K562 (cell line): ENCODE data around the gene SLC25A45. TPM values are rescaled to one million over a fixed set of nuclear protein-coding genes. Genes with fewer than 3 reads are reported as not detected.
A peak's percentile ranks its signal among the peaks of the same experiment; 100 is the strongest.

Experiments used
- DDX20 ChIP-seq: fragments of 450-650 bp; IDR thresholded peaks from 2 replicates; pipeline ENCODE4 v1.6.1; 2016; ENCODE audit warnings: missing genetic modification characterization, low read depth, mild to moderate bottlenecking, missing compliant biosample characterization, moderate library complexity
- ELF2 ChIP-seq: fragments of 250-450 bp; sonication (Bioruptor Pico); IDR thresholded peaks from 2 replicates; pipeline ENCODE4 v1.5.0; 2021; ENCODE audit warnings: mild to moderate bottlenecking
- ESRRB ChIP-seq: fragments of 250-450 bp; sonication (Bioruptor Pico); IDR thresholded peaks from 2 replicates; pipeline ENCODE4 v1.5.0; 2020; ENCODE audit warnings: mild to moderate bottlenecking, moderate library complexity, borderline replicate concordance
- IFI16 ChIP-seq: fragments of 250-450 bp; sonication (Bioruptor Pico); IDR thresholded peaks from 2 replicates; pipeline ENCODE4 v2.1.2; 2022; ENCODE audit warnings: mild to moderate bottlenecking, inconsistent platforms
- ILF3 ChIP-seq: fragments of 450-650 bp; IDR thresholded peaks from 2 replicates; pipeline ENCODE4 v1.6.1; 2018; ENCODE audit warnings: antibody characterized with exemption, mild to moderate bottlenecking, moderate library complexity, borderline replicate concordance
- KDM5B ChIP-seq: fragments of 200-600 bp; sonication (generic); IDR thresholded peaks from 2 replicates; pipeline ENCODE4 v1.6.1; 2012; ENCODE audit warnings: low read depth, mild to moderate bottlenecking, moderate library complexity, low read length, control low read depth, inconsistent platforms; ENCODE audit not compliant: insufficient replicate concordance
- KLF10 ChIP-seq: fragments of 250-450 bp; sonication (Bioruptor Pico); IDR thresholded peaks from 2 replicates; pipeline ENCODE4 v1.6.1; 2021; ENCODE audit warnings: matching md5 sums
- MYNN ChIP-seq, 2 experiments: sonication (generic); formaldehyde crosslinking in 1 of 2; IDR thresholded peaks; 2 replicates each; pipeline versions ENCODE4 v1.5.0 to v1.6.1; 2016 to 2020; ENCODE audit warnings: antibody characterized with exemption in 1 of 2, missing genetic modification reagents in 1 of 2
- NCOA1 ChIP-seq: fragments of 450-650 bp; IDR thresholded peaks from 2 replicates; pipeline ENCODE4 v1.6.1; 2016; ENCODE audit warnings: low read depth
- NFATC3 ChIP-seq: fragments of 450-650 bp; IDR thresholded peaks from 2 replicates; pipeline ENCODE4 v1.6.1; 2017; ENCODE audit warnings: mild to moderate bottlenecking
- PTBP1 ChIP-seq: fragments of 200-400 bp; formaldehyde crosslinking; IDR thresholded peaks from 2 replicates; pipeline ENCODE4 v1.6.1; 2017; ENCODE audit warnings: low read depth, low read length
- SIN3A ChIP-seq, 2 experiments: fragments of 150-350 bp in 1 of 2; IDR thresholded peaks; 2 replicates each; pipeline ENCODE4 v1.6.1; 2011 to 2016; ENCODE audit warnings: borderline replicate concordance in 2 of 2, low read depth in 2 of 2, low read length in 2 of 2, mild to moderate bottlenecking in 2 of 2, moderate library complexity in 2 of 2; ENCODE audit not compliant: control insufficient read depth in 1 of 2
- ZNF121 ChIP-seq: sonication (generic); formaldehyde crosslinking; conservative IDR thresholded peaks from 2 replicates; pipeline ENCODE4 v1.8.0; 2022; ENCODE audit warnings: missing genetic modification reagents
- ZNF143 ChIP-seq: sonication (generic); formaldehyde crosslinking; IDR thresholded peaks from 2 replicates; pipeline ENCODE4 v1.9.0; 2022; ENCODE audit warnings: mild to moderate bottlenecking, missing genetic modification reagents
- ZNF232 ChIP-seq: sonication (generic); formaldehyde crosslinking; IDR thresholded peaks from 2 replicates; pipeline ENCODE4 v1.8.0; 2022; ENCODE audit warnings: mild to moderate bottlenecking, missing genetic modification reagents
- ZNF436 ChIP-seq: fragments of 250-450, 450-650 bp; sonication (Bioruptor Pico); formaldehyde crosslinking; IDR thresholded peaks from 2 replicates; pipeline ENCODE4 v1.7.0; 2020; ENCODE audit warnings: mild to moderate bottlenecking
- ZNF699 ChIP-seq: fragments of 250-450 bp; sonication (Bioruptor Pico); IDR thresholded peaks from 2 replicates; pipeline ENCODE4 v1.8.0; 2021; ENCODE audit warnings: mild to moderate bottlenecking, moderate library complexity; ENCODE audit not compliant: insufficient replicate concordance
- polyA plus RNA-seq, 8 experiments: library from polyadenylated mRNA; depleted of rRNA in 4 of 8; stranded (reverse) in 5 of 8; unstranded in 3 of 8; fragments of >200 nt; fragmentation: Nextera tagmentation in 2 of 8; fragmentation: Illumina TruSeq in 1 of 8; extraction: Ambion mirVana in 2 of 8; extraction: Trizol in 1 of 8; gene quantifications; 2 replicates each; pipeline versions ENCODE4 v1.2.1 to v1.2.3, GENCODE V29; 2011 to 2014; ENCODE audit warnings: inconsistent platforms in 1 of 8, missing spikeins in 1 of 8
- total RNA-seq, 7 experiments: library from RNA; depleted of rRNA in 6 of 7; stranded (reverse); fragments of >200 nt in 6 of 7; fragmentation: Illumina TruSeq in 2 of 7; extraction: Trizol in 2 of 7; gene quantifications; 2 replicates each; pipeline versions ENCODE4 v1.2.1 to v1.2.3, GENCODE V29; 2011 to 2021; ENCODE audit warnings: low replicate concordance in 1 of 7
- TF ChIP-seq, protein P1 (sequence below): fragments of 250-450 bp; sonication (Bioruptor Pico); IDR thresholded peaks from 2 replicates; pipeline ENCODE4 v1.4.0; 2020; ENCODE audit warnings: mild to moderate bottlenecking, moderate library complexity
- TF ChIP-seq, protein P2 (sequence below): sonication (generic); formaldehyde crosslinking; IDR thresholded peaks from 2 replicates; pipeline ENCODE4 v1.8.1; 2023; ENCODE audit warnings: mild to moderate bottlenecking, missing genetic modification reagents
- TF ChIP-seq, protein P3 (sequence below): sonication (generic); formaldehyde crosslinking; IDR thresholded peaks from 2 replicates; pipeline ENCODE4 v1.8.0; 2022; ENCODE audit warnings: mild to moderate bottlenecking, missing genetic modification reagents

Gene SLC25A45
- total and polyA plus RNA-seq, 9 of the 15 experiments (the other 6 are each of a cell fraction or from before 2014, with no cell fraction given): 0.15 to 2.3 (median 0.68) TPM

DNA sequence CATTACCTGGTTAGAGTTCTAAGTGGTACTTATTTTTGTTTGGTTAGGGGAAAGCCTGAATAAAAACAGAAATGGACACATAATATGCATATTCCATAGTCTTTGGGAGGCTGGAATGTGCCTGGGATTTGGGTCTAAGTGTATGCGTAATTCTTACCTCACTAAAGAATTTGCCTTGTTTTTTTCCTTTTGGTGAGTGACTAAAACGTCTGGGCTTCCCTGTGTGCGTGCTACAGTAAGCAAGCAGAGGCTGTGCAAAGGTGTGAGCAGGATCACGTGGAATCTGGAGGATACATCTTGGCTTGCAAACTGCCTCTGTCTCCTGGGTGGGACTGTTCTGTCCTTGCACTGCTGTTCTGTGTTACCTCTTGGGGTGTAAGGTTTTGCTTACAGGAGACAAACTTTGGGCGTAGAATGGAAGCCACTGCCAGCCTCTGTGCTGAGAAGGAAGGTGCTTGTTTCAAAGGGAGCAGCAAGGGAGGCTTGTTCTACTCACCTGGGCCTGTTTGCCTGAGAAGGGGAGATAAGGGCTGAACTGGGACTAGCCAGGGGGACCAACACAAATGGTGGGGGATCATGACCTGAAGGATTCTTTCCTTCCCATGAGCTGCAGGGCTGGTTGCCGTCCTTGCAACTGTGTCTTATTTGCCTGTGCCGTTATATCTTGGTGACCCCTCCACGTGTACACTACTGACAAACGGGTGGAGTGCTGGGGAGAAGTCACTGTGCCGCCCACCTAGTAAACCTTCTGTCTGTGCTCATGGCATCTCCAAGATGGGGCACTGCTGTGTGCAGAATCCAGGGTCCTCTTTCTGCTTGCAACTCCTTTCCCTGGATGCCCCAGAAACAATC is 44.6 kb upstream of the SLC25A45 start (continued):
- TF ChIP-seq, protein P1, sequence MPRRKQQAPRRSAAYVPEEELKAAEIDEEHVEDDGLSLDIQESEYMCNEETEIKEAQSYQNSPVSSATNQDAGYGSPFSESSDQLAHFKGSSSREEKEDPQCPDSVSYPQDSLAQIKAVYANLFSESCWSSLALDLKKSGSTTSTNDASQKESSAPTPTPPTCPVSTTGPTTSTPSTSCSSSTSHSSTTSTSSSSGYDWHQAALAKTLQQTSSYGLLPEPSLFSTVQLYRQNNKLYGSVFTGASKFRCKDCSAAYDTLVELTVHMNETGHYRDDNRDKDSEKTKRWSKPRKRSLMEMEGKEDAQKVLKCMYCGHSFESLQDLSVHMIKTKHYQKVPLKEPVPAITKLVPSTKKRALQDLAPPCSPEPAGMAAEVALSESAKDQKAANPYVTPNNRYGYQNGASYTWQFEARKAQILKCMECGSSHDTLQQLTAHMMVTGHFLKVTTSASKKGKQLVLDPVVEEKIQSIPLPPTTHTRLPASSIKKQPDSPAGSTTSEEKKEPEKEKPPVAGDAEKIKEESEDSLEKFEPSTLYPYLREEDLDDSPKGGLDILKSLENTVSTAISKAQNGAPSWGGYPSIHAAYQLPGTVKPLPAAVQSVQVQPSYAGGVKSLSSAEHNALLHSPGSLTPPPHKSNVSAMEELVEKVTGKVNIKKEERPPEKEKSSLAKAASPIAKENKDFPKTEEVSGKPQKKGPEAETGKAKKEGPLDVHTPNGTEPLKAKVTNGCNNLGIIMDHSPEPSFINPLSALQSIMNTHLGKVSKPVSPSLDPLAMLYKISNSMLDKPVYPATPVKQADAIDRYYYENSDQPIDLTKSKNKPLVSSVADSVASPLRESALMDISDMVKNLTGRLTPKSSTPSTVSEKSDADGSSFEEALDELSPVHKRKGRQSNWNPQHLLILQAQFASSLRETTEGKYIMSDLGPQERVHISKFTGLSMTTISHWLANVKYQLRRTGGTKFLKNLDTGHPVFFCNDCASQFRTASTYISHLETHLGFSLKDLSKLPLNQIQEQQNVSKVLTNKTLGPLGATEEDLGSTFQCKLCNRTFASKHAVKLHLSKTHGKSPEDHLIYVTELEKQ (CRISPR knock-in tag): no peak
- TF ChIP-seq ZNF143 (CRISPR knock-in tag) (peak; percentile 16; the same call in 1 of the 2 replicates), PTBP1 (peak; percentile 89; the same call in 1 of the 2 replicates), DDX20 (tag) (no peak), MYNN (IDR thresholded peaks at IDR 0.05) (peak; percentile 30; the same call in 1 of the 2 replicates), MYNN (CRISPR knock-in tag; IDR thresholded peaks at IDR 0.05) (no peak), ZNF699 (no peak), IFI16 (no peak), ZNF232 (CRISPR knock-in tag) (0 out of 2 replicates have a peak, but pooled peaks have one; percentile 30), ZNF436 (CRISPR knock-in tag) (peak; percentile 54), ELF2 (CRISPR knock-in tag) (peak; percentile 10), NFATC3 (peak; percentile 24; the same call in 1 of the 2 replicates), ZNF121 (CRISPR knock-in tag) (no peak), KLF10 (CRISPR knock-in tag) (peak; percentile 91), ESRRB (peak; percentile 89), NCOA1 (no peak), ILF3 (no peak), SIN3A (IDR thresholded peaks at IDR 0.05; ENCODE audit: borderline replicate concordance in 2 of 2, control insufficient read depth in 1 of 2, low read depth in 2 of 2, low read length in 2 of 2) (peak; percentile 12 to 97; a peak in 2 of 4 replicates), KDM5B (peak; percentile 99)
- TF ChIP-seq, protein P2, sequence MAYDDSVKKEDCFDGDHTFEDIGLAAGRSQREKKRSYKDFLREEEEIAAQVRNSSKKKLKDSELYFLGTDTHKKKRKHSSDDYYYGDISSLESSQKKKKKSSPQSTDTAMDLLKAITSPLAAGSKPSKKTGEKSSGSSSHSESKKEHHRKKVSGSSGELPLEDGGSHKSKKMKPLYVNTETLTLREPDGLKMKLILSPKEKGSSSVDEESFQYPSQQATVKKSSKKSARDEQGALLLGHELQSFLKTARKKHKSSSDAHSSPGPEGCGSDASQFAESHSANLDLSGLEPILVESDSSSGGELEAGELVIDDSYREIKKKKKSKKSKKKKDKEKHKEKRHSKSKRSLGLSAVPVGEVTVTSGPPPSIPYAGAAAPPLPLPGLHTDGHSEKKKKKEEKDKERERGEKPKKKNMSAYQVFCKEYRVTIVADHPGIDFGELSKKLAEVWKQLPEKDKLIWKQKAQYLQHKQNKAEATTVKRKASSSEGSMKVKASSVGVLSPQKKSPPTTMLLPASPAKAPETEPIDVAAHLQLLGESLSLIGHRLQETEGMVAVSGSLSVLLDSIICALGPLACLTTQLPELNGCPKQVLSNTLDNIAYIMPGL (CRISPR knock-in tag): no peak
- TF ChIP-seq, protein P3, sequence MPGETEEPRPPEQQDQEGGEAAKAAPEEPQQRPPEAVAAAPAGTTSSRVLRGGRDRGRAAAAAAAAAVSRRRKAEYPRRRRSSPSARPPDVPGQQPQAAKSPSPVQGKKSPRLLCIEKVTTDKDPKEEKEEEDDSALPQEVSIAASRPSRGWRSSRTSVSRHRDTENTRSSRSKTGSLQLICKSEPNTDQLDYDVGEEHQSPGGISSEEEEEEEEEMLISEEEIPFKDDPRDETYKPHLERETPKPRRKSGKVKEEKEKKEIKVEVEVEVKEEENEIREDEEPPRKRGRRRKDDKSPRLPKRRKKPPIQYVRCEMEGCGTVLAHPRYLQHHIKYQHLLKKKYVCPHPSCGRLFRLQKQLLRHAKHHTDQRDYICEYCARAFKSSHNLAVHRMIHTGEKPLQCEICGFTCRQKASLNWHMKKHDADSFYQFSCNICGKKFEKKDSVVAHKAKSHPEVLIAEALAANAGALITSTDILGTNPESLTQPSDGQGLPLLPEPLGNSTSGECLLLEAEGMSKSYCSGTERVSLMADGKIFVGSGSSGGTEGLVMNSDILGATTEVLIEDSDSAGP (CRISPR knock-in tag): no peak
